ENCODE data around the gene DUSP28.
A peak's percentile ranks its signal among the peaks of the same experiment; 100 is the strongest.
"Not testable (repeated sequence)": the region's sequence is repeated elsewhere in the genome, so short reads cannot be mapped to it uniquely, and the experiment has no call there.

DUSP28 gene

GRCh38 chr2:240560480-240561324 lies 545 bp downstream of the DUSP28 start:
- DNase-seq (ENCODE audit: low read depth in 2 of 2) = peak; percentile 100

GRCh38 chr2:240561325-240561971 lies 1.3 kb downstream of the DUSP28 start:
- no peak for DNase-seq (ENCODE audit: low read depth in 2 of 2)

- DNase-seq (ENCODE audit: low read depth in 2 of 2) = not testable (repeated sequence)
These were observed 3.1 kb downstream of the DUSP28 start for GRCh38 chr2:240563231-240563630.

- DNase-seq (ENCODE audit: low read depth in 2 of 2) = no peak
These were observed 3.9 kb downstream of the DUSP28 start for GRCh38 chr2:240563951-240564560.

GRCh38 chr2:240564561-240565332 lies 4.6 kb downstream of the DUSP28 start:
- DNase-seq (ENCODE audit: low read depth in 2 of 2) = no peak

DNA sequence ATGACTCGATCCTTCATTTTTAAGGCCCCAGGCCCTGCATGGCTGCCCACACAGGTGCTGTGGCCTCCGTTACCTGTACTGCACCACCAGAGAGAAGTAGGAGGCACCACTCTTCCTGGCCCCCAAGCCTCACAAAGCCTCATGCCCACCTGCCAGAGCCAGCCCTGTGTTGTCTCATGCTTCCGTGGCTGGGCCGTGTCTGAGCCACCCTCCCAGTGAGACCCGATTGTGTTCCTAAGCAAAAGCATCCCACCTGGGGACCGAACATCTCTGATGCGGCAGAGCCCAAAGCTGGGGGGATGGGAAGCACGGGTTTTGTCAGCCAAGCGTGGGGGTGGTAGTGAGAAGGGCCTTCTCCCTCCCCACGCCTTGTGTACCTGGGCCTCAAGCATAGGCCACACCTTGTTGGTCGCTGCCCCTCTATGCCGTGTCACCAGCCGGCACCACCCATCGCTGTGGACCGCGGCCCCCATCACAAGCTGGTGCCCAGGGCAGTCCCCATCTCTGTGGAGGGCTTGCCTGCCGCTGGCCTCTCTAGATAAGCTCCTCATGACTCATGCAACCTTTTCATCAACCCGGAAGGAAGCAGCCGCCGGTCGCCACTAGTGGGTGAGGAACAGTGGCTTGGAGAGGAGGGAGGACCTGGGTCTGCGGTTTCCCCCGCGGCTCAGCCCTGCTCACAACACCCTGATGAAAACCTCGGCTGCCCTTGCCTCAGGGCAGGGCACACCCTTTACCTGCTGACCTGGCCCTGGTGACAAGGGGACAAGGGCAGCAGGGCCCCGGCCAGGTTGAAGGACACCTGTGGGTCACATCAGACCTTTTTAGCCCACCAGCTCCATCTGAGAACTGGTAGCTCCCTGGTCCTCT lies 5.4 kb downstream of the DUSP28 start:
- peak; percentile 73 to 79 for DNase-seq (ENCODE audit: low read depth in 2 of 2)

GRCh38 chr2:240566203-240567136 lies 6.3 kb downstream of the DUSP28 start:
- DNase-seq (ENCODE audit: low read depth in 2 of 2) = peak; percentile 86 to 94

GRCh38 chr2:240567137-240567871 lies 7.1 kb downstream of the DUSP28 start:
- DNase-seq (ENCODE audit: low read depth in 2 of 2) = no peak

- DNase-seq (ENCODE audit: low read depth in 2 of 2) = peak in 1 of 2 donors; percentile 56
These were observed 7.9 kb downstream of the DUSP28 start, which contains the start of gene RNPEPL1 for GRCh38 chr2:240567872-240568677. RNPEPL1 (plus strand) TSS chr2:240568484; CDS start chr2:240568587, 103 bp downstream.

- peak in 1 of 2 donors; percentile 49 for DNase-seq (ENCODE audit: low read depth in 2 of 2)
These were observed 8.7 kb downstream of the DUSP28 start for GRCh38 chr2:240568678-240569522.

GRCh38 chr2:240569523-240569997 lies 9.4 kb downstream of the DUSP28 start:
- no peak for DNase-seq (ENCODE audit: low read depth in 2 of 2)

DNA sequence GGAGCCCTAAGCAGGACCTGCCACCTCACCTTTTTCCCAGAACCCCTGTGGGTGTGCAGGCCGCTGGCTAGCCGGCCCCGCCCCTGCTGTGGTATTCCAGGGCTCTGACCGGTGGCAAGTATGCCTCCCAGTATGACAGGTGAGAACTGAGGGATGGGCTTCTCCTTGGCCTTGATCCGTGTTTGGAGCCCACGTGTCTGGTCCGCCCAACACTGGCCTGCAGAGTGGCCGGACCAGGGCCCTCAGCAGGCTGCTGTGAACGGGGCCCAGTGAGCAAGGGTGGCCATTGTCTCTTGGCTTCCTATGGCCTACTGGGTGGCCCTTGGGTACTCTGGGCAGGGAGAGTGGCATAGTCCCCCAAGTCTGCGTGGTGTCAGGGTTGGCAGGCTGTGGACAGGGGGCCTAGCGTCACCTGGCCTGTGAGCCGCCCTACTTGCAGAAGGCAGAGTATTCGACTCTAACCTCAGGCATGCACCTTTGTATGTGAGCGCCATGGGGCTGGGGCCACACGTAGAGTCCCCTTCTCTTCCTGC lies 9.9 kb downstream of the DUSP28 start:
- no peak for DNase-seq (ENCODE audit: low read depth in 2 of 2)

DNA sequence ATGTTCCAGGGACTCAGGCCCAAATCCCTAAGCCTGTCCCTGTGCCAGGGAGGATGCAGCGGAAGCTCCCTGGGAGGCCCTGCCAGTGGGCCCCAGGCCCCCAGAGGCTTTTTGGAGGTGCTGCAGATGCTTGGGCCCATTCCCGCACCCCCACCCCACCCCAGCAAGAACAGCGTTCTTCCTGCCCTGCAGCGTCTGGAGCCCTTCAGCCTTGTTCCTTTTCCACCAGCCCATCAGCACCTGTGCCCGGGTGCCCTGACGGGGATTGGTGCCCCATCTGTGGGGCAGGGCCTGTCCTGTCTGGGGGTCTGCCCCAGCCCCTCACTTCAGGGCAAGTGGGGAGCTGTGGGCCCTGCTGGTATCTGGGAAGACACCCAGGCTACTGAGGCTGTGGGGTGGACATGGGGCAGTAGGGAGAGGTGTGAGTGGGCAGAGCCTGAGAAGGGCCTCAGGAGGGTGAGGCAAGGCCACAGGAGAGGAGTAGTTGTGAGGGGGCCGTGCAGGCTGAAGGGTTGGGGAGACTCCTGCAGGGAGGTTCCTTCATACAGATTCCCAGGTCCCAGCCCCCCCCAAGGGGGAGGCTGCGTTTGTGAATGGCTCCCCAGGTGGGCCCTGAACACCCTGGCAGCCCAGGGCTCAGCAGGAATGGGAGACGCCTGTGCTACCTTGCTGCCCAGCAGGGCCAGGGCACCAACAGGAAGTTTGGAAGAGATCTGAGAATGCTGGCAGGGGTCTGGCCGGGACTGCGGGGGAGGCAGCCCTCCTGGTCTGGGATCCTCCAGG lies 10.6 kb downstream of the DUSP28 start:
- no peak for DNase-seq (ENCODE audit: low read depth in 2 of 2)

GRCh38 chr2:240571314-240571973 lies 11.3 kb downstream of the DUSP28 start:
- DNase-seq (ENCODE audit: low read depth in 2 of 2) = no peak

All from stimulated activated CD4-positive, alpha-beta T cell treated with anti-CD3 and anti-CD28 coated beads, Interleukin-1b, Interleukin-23, amount 100 ng/mL, for 4 hours (primary cell).